ENCODE results near the gene PRRC2A.

Gene PRRC2A

GRCh38 chr6:31662124-31662723, 41.7 kb downstream of the PRRC2A start:
- TF ChIP-seq, protein P1, sequence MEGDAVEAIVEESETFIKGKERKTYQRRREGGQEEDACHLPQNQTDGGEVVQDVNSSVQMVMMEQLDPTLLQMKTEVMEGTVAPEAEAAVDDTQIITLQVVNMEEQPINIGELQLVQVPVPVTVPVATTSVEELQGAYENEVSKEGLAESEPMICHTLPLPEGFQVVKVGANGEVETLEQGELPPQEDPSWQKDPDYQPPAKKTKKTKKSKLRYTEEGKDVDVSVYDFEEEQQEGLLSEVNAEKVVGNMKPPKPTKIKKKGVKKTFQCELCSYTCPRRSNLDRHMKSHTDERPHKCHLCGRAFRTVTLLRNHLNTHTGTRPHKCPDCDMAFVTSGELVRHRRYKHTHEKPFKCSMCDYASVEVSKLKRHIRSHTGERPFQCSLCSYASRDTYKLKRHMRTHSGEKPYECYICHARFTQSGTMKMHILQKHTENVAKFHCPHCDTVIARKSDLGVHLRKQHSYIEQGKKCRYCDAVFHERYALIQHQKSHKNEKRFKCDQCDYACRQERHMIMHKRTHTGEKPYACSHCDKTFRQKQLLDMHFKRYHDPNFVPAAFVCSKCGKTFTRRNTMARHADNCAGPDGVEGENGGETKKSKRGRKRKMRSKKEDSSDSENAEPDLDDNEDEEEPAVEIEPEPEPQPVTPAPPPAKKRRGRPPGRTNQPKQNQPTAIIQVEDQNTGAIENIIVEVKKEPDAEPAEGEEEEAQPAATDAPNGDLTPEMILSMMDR (conservative IDR thresholded peaks at IDR 0.05) = no peak
- H3K27ac ChIP-seq = peak overlapping the region; percentile 91; the same call in 1 of the 2 replicates

DNA sequence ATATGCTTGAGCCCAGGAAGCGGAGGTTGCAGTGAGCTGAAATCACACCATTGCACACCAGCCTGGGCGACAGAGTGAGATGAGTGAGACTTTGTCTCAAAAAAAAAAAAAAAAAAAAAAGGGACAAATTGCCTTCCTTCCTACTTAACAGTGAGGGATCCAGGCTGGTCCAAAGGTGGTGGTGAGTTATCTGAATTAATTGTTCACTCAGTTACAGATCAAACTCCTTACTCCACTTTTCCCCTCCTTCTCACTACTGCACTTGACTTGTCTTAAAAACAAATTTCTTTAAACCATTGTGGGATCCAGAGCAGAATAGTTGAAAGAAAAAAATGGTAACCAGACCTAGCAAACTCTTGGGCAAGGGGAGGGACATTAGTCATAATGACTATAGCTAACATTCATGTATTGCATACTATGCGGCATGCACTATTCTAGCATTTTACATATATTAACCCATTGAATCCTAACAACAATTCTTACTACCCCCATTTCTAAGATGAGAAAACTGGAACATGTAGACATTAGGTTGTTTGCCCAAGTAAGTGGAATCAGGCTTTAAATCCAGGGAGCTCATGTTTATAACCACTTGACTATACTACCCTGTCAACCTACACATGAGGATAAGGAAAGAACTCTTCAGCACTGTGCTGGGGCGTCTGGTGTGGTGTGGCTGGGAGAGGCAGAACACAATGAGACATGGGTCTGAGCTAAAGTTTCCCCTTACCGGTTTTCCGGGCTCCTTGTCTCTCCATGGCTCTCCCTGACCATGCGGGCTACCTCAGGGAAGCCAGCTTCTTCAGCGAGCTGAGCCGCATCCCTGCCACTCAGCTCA, 42.8 kb downstream of the PRRC2A start:
- peak overlapping the region; percentile 91 for H3K27ac ChIP-seq
- TF ChIP-seq, protein P1 (conservative IDR thresholded peaks at IDR 0.05) = no peak

DNA sequence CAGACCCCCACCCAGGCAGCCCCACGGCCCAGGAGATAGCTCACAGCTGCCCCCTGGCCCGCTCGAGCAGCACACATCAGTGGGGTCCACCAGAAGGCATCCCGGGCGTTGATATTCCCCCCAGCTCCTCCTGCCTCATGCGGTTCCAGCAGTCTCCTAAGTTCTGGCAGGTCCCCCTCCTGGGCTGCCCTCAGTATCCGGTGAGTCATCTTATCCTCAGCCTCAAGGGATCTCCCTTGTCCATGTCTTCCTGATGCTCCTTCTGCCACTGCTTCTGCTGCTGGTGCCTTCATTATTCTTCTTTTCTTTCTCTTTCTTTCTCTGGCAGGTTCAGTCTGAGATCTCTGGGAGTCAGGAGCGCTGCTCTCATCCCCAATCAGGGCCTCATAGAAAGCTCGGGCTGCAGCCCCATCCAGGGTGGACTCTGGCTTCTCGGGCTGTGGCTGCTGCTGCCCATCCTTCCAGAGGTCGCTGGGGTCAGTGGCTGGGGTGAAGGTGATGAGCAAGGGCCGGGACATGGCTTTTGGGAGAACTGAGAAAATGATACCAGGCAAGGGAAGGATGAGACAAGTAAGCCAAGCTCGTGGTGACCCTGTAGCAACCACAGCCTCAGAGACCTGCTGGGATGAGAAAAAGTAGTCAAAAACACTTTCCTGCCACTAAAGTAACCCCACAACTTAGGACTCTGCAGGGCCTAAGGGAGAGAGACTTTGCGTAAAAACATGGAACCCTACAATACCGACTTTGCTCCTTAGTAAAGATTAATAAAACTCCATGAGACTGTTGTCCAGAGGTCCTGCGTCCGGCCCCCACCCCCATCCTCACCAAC, 43.7 kb downstream of the PRRC2A start:
- H3K27ac ChIP-seq = peak overlapping the region; percentile 91
- TF ChIP-seq, protein P1 (conservative IDR thresholded peaks at IDR 0.05) = no peak

DNA sequence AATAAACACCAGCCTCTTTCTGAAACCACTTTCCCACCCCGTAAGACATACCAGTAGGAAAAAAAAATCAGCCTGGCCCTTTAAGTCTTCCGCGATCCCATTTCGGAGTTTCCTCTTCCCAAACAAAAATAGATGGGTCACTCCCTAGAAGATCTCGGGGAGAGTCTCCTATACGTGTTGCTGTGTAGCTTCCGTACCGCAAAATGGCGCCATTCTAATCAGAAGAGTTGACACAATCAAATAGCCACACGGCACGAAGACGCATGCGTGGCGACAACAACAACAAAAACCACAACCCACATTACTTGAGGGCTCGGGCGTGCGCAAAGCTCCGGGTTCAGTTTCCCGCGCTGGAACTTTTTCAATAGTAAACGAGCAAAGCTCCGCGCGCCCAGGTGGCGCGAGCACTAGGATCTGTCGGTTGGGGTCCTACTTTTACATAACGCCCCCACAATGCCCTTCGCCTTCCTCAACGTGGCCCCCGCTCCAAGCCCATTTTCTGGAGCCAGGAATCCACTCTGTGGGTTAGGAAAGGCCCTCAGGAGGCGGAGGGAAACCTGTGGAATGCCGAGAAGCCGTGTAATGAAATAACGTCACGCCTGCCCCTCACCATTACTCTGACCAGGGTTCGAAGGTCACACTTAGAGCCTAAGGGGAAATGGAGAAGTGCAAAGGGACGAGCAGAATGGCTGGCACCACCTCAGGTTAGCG, 44.4 kb downstream of the PRRC2A start, which contains the start of gene GPANK1:
Gene GPANK1, minus strand, starts transcription at position 208 of the 711 bp plus-strand sequence. CDS start 519 bp downstream, outside the sequence.
- TF ChIP-seq, protein P1 (conservative IDR thresholded peaks at IDR 0.05) = no peak
- H3K27ac ChIP-seq = peak within 1 kb of the TSS; percentile 91

GRCh38 chr6:31665501-31666336, 45.2 kb downstream of the PRRC2A start, which contains the start of gene CSNK2B:
TSS of gene CSNK2B (plus strand) at chr6:31666080. CDS start at chr6:31666832, 752 bp downstream.
- TF ChIP-seq, protein P1 (conservative IDR thresholded peaks at IDR 0.05) = no peak

DNA sequence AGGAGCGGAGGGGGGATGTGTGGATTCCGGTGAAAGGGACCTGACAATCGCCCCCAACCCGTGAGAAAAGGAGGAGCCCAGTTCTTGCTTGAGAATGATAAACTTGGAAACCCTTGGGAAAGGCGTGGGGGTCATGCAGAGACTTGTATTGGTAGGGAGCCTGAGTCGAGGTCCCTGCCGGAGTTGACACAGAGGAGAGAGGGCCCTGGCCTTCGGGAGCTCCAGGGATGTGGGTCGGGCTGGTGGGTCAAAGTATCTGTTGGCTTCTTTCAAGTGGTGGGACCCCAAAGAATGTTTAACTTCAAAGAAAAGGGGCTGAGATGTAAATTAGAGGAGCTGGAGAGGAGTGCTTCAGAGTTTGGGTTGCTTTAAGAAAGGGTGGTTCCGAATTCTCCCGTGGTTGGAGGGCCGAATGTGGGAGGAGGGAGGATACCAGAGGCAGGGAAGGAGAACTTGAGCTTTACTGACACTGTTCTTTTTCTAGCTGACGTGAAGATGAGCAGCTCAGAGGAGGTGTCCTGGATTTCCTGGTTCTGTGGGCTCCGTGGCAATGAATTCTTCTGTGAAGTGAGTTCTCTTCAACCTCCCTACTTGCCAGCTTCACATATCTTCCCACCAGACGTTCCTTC, 45.9 kb downstream of the PRRC2A start:
- peak overlapping the region; percentile 91 for H3K27ac ChIP-seq

More at GRCh38 chr6:31665501-31666336, 45.2 kb downstream of the PRRC2A start, which contains the start of gene CSNK2B:
- peak within 1 kb of the TSS; percentile 91 for H3K27ac ChIP-seq

More for the DNA sequence above, 45.9 kb downstream of the PRRC2A start:
- TF ChIP-seq, protein P1 (conservative IDR thresholded peaks at IDR 0.05) = no peak

All from VCaP (cell line).